ENCODE results near the gene SARS1. TPM values are rescaled to one million over a fixed set of nuclear protein-coding genes. Genes with fewer than 3 reads are reported as not detected.
A peak's percentile ranks its signal among the peaks of the same experiment; 100 is the strongest.

Gene SARS1
- total and polyA plus RNA-seq, 2 of the 13 experiments (the other 11 are each of a cell fraction or from before 2014, with no cell fraction given), result 103 to 134 TPM

- TF ChIP-seq ZBTB38 (CRISPR knock-in tag; IDR thresholded peaks at IDR 0.05), result no peak
- no peak for TF ChIP-seq MTF2 (CRISPR knock-in tag; IDR thresholded peaks at IDR 0.05; ENCODE audit: borderline replicate concordance)
- peak; percentile 30; the same call in 1 of the 2 replicates for TF ChIP-seq ZFY (CRISPR knock-in tag; IDR thresholded peaks at IDR 0.05)
- no peak for TF ChIP-seq PHB2 (IDR thresholded peaks at IDR 0.05; ENCODE audit: partially characterized antibody)
- TF ChIP-seq NFE2L1 (CRISPR knock-in tag; IDR thresholded peaks at IDR 0.05; ENCODE audit: borderline replicate concordance), result no peak
- TF ChIP-seq ZFP36L1 (CRISPR knock-in tag; IDR thresholded peaks at IDR 0.05), result no peak
- TF ChIP-seq, protein P1, sequence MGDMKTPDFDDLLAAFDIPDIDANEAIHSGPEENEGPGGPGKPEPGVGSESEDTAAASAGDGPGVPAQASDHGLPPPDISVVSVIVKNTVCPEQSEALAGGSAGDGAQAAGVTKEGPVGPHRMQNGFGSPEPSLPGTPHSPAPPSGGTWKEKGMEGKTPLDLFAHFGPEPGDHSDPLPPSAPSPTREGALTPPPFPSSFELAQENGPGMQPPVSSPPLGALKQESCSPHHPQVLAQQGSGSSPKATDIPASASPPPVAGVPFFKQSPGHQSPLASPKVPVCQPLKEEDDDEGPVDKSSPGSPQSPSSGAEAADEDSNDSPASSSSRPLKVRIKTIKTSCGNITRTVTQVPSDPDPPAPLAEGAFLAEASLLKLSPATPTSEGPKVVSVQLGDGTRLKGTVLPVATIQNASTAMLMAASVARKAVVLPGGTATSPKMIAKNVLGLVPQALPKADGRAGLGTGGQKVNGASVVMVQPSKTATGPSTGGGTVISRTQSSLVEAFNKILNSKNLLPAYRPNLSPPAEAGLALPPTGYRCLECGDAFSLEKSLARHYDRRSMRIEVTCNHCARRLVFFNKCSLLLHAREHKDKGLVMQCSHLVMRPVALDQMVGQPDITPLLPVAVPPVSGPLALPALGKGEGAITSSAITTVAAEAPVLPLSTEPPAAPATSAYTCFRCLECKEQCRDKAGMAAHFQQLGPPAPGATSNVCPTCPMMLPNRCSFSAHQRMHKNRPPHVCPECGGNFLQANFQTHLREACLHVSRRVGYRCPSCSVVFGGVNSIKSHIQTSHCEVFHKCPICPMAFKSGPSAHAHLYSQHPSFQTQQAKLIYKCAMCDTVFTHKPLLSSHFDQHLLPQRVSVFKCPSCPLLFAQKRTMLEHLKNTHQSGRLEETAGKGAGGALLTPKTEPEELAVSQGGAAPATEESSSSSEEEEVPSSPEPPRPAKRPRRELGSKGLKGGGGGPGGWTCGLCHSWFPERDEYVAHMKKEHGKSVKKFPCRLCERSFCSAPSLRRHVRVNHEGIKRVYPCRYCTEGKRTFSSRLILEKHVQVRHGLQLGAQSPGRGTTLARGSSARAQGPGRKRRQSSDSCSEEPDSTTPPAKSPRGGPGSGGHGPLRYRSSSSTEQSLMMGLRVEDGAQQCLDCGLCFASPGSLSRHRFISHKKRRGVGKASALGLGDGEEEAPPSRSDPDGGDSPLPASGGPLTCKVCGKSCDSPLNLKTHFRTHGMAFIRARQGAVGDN (CRISPR knock-in tag; IDR thresholded peaks at IDR 0.05), result peak; percentile 50
- TF ChIP-seq ZNF17 (CRISPR knock-in tag; IDR thresholded peaks at IDR 0.05), result no peak
- TF ChIP-seq ZFX (CRISPR knock-in tag; IDR thresholded peaks at IDR 0.05; ENCODE audit: low read depth), result peak; percentile 56; the same call in 1 of the 2 replicates
- TF ChIP-seq ZNF816 (CRISPR knock-in tag; IDR thresholded peaks at IDR 0.05; ENCODE audit: borderline replicate concordance), result no peak
- TF ChIP-seq MAX (IDR thresholded peaks at IDR 0.05), result peak; percentile 47; the same call in 1 of the 2 replicates
- no peak for TF ChIP-seq ZNF350 (CRISPR knock-in tag; IDR thresholded peaks at IDR 0.05; ENCODE audit: borderline replicate concordance, low read depth)
- TF ChIP-seq, protein P2, sequence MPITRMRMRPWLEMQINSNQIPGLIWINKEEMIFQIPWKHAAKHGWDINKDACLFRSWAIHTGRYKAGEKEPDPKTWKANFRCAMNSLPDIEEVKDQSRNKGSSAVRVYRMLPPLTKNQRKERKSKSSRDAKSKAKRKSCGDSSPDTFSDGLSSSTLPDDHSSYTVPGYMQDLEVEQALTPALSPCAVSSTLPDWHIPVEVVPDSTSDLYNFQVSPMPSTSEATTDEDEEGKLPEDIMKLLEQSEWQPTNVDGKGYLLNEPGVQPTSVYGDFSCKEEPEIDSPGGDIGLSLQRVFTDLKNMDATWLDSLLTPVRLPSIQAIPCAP (CRISPR knock-in tag; IDR thresholded peaks at IDR 0.05; ENCODE audit: low read depth), result no peak
- TF ChIP-seq ZNF276 (CRISPR knock-in tag; IDR thresholded peaks at IDR 0.05; ENCODE audit: low read depth), result no peak
- no peak for TF ChIP-seq SUZ12 (IDR thresholded peaks at IDR 0.05; ENCODE audit: low read depth, low read length)
- no peak for TF ChIP-seq ARHGAP35 (CRISPR knock-in tag; IDR thresholded peaks at IDR 0.05; ENCODE audit: borderline replicate concordance)
- no peak for TF ChIP-seq PHF8 (CRISPR knock-in tag; IDR thresholded peaks at IDR 0.05)
- no peak for TF ChIP-seq CEBPG (CRISPR knock-in tag; IDR thresholded peaks at IDR 0.05)
Measured at GRCh38 chr1:109186733-109187086, 27.0 kb upstream of the SARS1 start (continued).

Measured in HepG2 (cell line).